Colon (tissue), 2 donors: ENCODE measurements around the gene CHCHD3.

Experiments used
- FAIRE-seq: peaks from 2 replicates; lab custom pipeline; 2012; peaks lifted over from hg19 to GRCh38; lab: Jason Lieb, UNC
- donor health status: control.
- donor health status: control.

Gene CHCHD3

GRCh38 chr7:133081599-133082389, at the start of gene CHCHD3:
Gene CHCHD3, minus strand, starts transcription at chr7:133082090. Its CDS starts 153 bp downstream, at chr7:133081937.
- peak; percentile 64 for FAIRE-seq

- FAIRE-seq, result no peak
Observed at GRCh38 chr7:133130166-133130565, 48.3 kb upstream of the CHCHD3 start.

- no peak for FAIRE-seq
Observed at GRCh38 chr7:133126422-133126821, 44.5 kb upstream of the CHCHD3 start.

GRCh38 chr7:133124974-133125373, 43.1 kb upstream of the CHCHD3 start:
- FAIRE-seq, result no peak

GRCh38 chr7:133121175-133121844, 39.4 kb upstream of the CHCHD3 start:
- FAIRE-seq, result no peak

- no peak for FAIRE-seq
Observed at GRCh38 chr7:133119067-133119466, 37.2 kb upstream of the CHCHD3 start.

- FAIRE-seq, result no peak
Observed at GRCh38 chr7:133118261-133118660, 36.4 kb upstream of the CHCHD3 start.

- FAIRE-seq, result no peak
Observed at GRCh38 chr7:133117452-133117851, 35.6 kb upstream of the CHCHD3 start.

- FAIRE-seq, result no peak
Observed at GRCh38 chr7:133115596-133115995, 33.7 kb upstream of the CHCHD3 start.

GRCh38 chr7:133114519-133114918, 32.6 kb upstream of the CHCHD3 start:
- no peak for FAIRE-seq

- FAIRE-seq, result no peak
Observed at GRCh38 chr7:133112976-133113375, 31.1 kb upstream of the CHCHD3 start.

- FAIRE-seq, result no peak
Observed at GRCh38 chr7:133112335-133112734, 30.4 kb upstream of the CHCHD3 start.

- no peak for FAIRE-seq
Observed at GRCh38 chr7:133110312-133110711, 28.4 kb upstream of the CHCHD3 start.

GRCh38 chr7:133109816-133110215, 27.9 kb upstream of the CHCHD3 start:
- no peak for FAIRE-seq

- no peak for FAIRE-seq
Observed at GRCh38 chr7:133108023-133108422, 26.1 kb upstream of the CHCHD3 start.

GRCh38 chr7:133102276-133103060, 20.6 kb upstream of the CHCHD3 start:
- no peak for FAIRE-seq

- FAIRE-seq, result no peak
Observed at GRCh38 chr7:133099633-133100286, 17.9 kb upstream of the CHCHD3 start.

GRCh38 chr7:133095119-133095671, 13.3 kb upstream of the CHCHD3 start:
- no peak for FAIRE-seq

GRCh38 chr7:133091943-133092464, 10.1 kb upstream of the CHCHD3 start:
- no peak for FAIRE-seq

GRCh38 chr7:133082390-133082766, 488 bp upstream of the CHCHD3 start:
- no peak for FAIRE-seq

- no peak for FAIRE-seq
Observed at GRCh38 chr7:133081119-133081598, 731 bp downstream of the CHCHD3 start.

GRCh38 chr7:133079296-133079695, 2.6 kb downstream of the CHCHD3 start:
- FAIRE-seq, result no peak
